Left cardiac atrium (tissue), 4 donors: ENCODE data around the gene DOCK1. TPM values are rescaled to one million over a fixed set of nuclear protein-coding genes. Genes with fewer than 3 reads are reported as not detected.
"Not testable (repeated sequence)": the region's sequence is repeated elsewhere in the genome, so short reads cannot be mapped to it uniquely, and the experiment has no call there.

Experiments used
- ATAC-seq, 2 donors: fragments of 200-7000 bp; cut with Tn5 transposase; one replicate each; pipeline ENCODE4 v1.9.1; 2020; ENCODE audit warnings: mild to moderate bottlenecking in 2 of 2, moderate library complexity in 2 of 2
- DNase-seq: peaks from one replicate; pipeline ENCODE4 v3.0.0-alpha.2; 2020
- intact Hi-C, 2 donors: fragments of 100-400 bp; cut with DNase I; formaldehyde crosslinking; loops; one replicate each; pipeline versions ENCODE4 v1.14.1 to v1.15.1; 2022 to 2023
- total RNA-seq, 2 donors: library from RNA; stranded (reverse); fragmentation: NEBNext Ultra II Directional; extraction: Animal tissue kit (Norgen Biotek cat#: 25700); gene quantifications; one replicate each; pipeline ENCODE4 v1.2.1, GENCODE V29; 2021
- donor health status: DM: no; HTN: yes; CAD: no.
- donor health status: DM: no; HTN: yes; CAD: no; lungs with severe emphysema.
- donor health status: DM: yes; HTN: yes; CAD: no.
- donor health status: Dilated cardiomyopathy.

The DOCK1 gene
- total RNA-seq, 2 donors from 2014 or later = 19.5 to 27.3 TPM

GRCh38 chr10:127303746-127304145, 398.5 kb downstream of the DOCK1 start:
- intact Hi-C loops = no loop called here
- ATAC-seq (no peak), DNase-seq (no peak)

- ATAC-seq (no peak), DNase-seq (no peak)
- intact Hi-C loops = no loop called here
These were observed 401.3 kb downstream of the DOCK1 start for GRCh38 chr10:127306479-127306878.

DNA sequence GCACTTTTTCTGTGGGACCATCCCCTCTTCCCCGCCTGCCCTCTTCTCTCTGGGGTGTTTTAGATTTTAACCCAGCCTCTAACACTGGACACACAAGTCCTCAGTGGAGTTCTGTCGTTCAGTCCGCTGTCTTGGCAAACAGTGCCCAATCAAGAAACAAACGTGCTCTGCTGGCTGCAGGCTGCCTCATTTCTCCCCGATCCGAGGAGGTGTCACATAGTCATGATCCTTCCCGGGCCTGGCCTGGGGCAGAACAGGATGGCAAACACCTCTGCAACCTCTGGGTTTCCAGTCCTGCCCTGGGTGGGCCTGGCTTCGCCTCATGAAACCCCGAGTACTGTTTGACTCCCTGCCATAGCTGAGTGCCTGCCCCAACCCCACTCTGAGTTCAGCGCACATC, 402.1 kb downstream of the DOCK1 start:
- intact Hi-C loops = no loop called here
- no peak for ATAC-seq
- no peak for DNase-seq

GRCh38 chr10:127308031-127308430, 402.8 kb downstream of the DOCK1 start:
- DNase-seq (no peak), ATAC-seq (no peak)
- intact Hi-C loops = no loop called here

- ATAC-seq, DNase-seq, intact Hi-C loops: not testable (repeated sequence)
These were observed 404.4 kb downstream of the DOCK1 start for GRCh38 chr10:127309619-127310018.

GRCh38 chr10:127310430-127310829, 405.2 kb downstream of the DOCK1 start:
- DNase-seq (no peak), ATAC-seq (no peak)
- intact Hi-C loops = no loop called here

GRCh38 chr10:127310923-127311322, 405.7 kb downstream of the DOCK1 start:
- DNase-seq = no peak
- intact Hi-C loops = no loop called here
- ATAC-seq = no peak

DNA sequence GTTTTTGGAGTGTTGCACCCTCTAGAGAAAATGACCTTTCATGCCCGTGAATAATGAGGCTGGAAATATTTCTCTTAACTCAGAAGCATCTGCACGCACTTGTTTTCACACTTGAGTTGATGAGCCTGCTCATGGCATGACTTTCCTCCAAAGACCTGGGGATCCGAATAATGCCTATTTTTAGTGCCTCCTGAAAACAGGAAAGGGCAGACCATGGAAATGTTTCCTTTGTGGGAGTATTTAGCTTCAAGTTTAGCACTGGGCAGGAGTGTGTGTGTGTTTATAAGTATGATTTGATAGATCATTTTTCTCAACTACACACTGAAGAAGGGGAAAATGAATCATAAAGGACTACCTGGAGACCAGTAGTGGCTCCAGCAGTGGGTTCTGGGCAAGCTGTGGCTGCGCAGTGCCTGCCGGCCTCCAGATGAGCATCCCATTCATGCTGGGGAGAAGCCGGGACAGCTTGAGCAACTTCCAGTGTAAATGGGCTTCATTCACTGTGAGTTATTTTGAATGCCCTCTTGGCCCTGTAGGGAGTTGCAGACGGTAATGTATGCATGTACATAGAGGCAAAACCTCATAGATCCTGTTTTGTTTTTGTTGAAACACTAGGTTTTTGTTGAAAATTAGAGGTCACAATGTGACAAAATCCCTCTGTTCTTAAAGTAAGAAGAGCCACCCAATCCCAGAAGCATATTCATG, 408.9 kb downstream of the DOCK1 start:
- DNase-seq (no peak), ATAC-seq (no peak)
- intact Hi-C loops = no loop called here

DNA sequence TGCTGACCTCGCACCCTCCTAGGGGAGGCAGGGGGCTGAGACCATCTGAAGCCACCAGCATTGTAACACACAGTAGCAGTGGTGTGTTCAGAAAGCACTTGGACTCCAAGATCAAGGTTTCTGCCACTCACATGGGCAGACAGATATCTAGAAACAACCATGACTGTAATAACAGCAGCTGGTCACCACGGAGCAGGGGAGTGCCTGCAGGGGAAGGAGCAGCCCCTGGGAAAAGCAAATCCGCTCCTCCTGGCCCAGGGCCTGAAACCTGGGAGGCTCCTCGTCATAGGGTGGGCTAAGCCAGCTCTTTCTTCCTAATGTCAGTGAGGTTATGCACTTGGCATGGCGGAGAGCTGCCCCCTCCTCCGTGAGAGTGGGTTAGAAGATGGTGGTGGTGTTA, 409.6 kb downstream of the DOCK1 start:
- intact Hi-C loops = no loop called here
- DNase-seq (no peak), ATAC-seq (no peak)

DNA sequence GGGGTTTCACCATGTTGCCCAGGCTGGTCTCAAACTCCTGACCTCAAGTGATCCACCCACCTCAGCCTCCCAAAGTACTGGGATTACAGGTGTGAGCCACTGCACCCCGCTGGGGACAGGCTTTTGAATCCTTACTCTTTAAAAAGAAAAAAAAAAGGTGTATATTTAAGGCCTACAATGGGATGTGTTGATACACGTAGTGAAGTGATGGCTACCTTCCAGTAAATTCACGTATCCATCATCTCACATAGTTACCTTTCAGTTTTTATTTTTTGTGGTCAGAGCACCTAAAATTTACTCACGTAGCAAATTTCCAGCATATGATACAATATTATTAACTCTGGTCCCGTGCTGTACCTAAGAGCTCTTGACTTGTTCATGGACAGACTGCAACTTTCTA, 410.7 kb downstream of the DOCK1 start:
- intact Hi-C loops = no loop called here
- DNase-seq (no peak), ATAC-seq (no peak)

DNA sequence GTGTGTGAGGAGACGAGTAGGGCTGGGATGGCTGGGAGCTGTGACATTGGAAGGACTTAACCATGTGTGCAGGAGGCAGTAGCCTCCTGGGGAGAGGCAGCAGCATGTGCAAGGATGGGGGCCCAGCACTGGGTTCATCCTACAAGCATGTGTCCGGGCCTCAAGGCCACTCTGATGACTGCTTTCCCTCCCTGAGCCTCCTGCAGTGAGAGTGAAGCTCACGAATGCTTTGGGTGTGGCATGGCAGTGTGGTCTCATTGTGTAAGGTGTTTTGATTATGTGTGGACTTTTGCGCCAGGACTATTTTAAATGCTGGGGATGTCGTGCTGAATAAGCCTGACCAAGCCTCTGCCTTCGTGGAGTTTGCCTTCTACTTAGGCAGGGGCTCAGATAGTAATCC, 413.2 kb downstream of the DOCK1 start:
- intact Hi-C loops = no loop called here
- no peak for ATAC-seq
- no peak for DNase-seq

- no peak for DNase-seq
- no peak for ATAC-seq
- intact Hi-C loops = no loop called here
These were observed 414.0 kb downstream of the DOCK1 start for GRCh38 chr10:127319271-127319670.

DNA sequence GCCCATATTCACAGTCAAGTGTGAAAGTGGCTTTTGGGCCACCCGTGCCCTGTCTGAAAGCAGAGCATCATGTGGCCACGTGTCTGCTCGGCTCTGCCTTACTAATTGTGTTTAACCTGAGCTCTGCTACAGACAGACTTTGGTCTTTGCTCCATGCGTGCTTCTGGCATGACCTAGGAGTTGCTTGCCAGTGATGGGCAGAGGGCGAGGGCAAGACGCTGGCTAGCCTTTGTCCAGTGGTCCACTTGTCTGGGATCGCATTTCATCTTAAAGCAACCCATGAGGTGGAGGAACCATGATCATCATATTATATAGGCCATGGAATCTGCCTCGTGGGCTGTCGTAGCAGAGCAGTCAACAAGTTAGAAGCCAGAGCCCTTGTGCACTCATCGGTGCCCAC, 414.5 kb downstream of the DOCK1 start:
- intact Hi-C loops = no loop called here
- ATAC-seq = no peak
- no peak for DNase-seq

- intact Hi-C loops = no loop called here
These were observed 414.9 kb downstream of the DOCK1 start for GRCh38 chr10:127320176-127320575.

GRCh38 chr10:127322286-127322685, 417.1 kb downstream of the DOCK1 start:
- no peak for DNase-seq
- intact Hi-C loops = no loop called here
- ATAC-seq = no peak

More at GRCh38 chr10:127320176-127320575, 414.9 kb downstream of the DOCK1 start:
- DNase-seq (no peak), ATAC-seq (peak in 1 of 2 donors; percentile 76)

DNA sequence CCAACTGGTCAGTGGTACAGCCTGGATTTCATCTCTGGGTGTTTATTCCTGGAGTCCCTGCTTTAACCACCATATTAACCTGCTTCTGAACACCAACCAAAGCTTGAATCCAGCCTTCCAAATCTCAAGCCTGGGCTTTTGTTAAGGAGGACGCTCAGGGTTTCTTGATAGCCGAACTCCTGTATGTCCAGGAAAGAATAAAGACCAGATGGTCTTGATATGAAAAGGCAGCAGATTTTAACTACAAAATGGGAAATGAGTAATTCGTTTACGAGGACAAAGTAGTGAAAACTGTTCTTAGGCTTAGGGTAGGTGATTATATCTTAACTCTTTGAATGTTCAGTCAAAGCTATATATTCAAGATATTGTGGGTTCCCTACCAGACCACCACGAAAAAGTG, 420.3 kb downstream of the DOCK1 start:
- intact Hi-C loops = no loop called here
- DNase-seq (no peak), ATAC-seq (no peak)

GRCh38 chr10:127326883-127327282, 421.7 kb downstream of the DOCK1 start:
- intact Hi-C loops = no loop called here
- no peak for ATAC-seq
- DNase-seq = no peak

DNA sequence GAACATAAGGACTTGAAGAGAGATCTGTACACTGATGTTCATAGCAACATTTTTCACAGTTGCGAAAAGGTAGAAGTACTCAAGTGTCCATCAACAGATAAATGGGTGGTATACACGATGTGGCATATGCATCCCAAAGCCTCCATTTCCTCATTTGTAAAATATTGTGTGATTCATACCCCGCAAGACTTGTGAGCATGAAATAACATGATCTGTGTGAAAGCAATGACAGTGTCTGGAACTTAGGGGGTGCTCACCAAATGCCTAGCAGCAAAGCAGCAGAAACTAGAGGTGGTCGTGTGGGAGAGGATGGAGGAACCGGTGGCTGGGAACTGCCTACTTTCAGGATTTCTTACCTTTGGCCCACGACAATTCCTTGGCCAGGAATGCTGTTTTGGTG, 426.5 kb downstream of the DOCK1 start:
- ATAC-seq = no peak
- DNase-seq = no peak
- intact Hi-C loops = no loop called here

DNA sequence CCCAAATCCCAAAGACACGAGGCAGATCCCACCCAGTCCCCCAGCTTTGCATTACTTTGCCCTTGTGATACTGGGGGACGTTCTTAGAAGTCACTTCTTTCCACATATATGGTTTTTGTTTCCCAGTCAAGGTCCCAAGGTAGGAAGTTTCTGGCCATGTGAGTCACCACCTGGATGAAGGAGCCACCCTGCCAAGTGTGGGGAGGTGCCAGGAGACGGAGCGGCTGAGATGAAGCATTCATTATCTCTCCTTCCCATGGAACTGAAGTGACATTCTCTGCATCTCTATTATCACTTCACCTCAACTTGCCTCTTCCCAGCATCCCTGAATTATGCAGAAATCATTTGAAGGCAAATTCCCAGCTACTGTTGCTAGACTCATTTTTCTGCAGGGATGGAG, 427.4 kb downstream of the DOCK1 start:
- DNase-seq (no peak), ATAC-seq (no peak)
- intact Hi-C loops = no loop called here

DNA sequence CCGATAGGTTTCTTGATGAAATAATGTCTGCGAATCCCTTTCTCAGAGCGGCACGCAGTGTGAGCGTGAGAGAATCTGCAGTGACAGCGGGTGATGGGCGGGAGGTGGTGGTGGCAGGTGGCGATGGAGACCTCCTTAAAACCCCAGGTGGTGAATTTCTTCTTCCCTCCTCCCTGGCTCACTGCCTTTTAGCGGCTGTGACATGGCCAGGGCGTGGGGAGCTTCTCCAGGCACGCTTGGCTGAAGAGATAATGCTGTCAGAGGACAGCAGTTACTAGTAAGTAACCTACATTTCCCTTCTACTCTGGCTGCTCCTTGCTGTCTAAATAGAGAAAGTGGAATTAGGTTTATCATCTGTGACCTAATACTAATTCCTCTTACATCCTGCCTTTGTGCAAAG, 432.6 kb downstream of the DOCK1 start:
- ATAC-seq = peak; percentile 44 to 74
- no peak for DNase-seq
- intact Hi-C loops = no loop called here

DNA sequence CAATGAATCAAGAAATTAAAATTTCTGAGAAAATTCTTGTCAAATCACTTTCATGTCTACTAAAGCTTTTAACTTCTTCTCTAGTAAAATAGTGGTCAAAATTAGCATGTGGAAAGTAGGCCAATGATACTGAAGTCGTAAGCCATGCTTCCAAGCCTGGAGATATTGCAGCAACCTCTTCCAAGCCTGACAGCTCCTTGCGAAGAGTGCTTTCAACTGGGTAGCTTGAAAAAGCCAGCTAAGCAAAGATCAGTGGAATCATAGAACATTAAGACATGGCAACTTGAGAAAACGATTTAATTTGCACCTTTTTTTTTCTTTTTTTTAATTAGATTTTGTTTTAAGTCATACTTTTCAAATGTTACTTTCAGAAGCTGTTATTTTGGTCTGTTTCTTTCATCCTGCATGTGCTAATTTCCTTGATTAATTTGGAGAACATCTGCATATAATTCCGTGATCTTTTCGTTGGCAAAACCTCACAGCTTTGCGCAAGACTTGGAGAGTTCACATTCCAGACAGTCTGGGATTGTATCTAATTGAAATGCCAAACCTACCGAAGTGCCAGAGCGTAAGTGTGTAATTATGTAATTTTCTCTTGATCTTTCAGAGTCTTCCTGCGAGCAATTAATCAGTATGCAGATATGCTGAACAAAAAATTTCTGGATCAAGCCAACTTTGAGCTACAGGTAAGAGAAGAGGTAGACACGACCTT, 433.3 kb downstream of the DOCK1 start:
- DNase-seq = no peak
- peak; percentile 67 to 88 for ATAC-seq
- intact Hi-C loops = no loop called here
